ENCODE data around the gene SRRM1. TPM values are rescaled to one million over a fixed set of nuclear protein-coding genes. Genes with fewer than 3 reads are reported as not detected.

The SRRM1 gene
- total RNA-seq, 1 experiment from 2014 or later, result 228 TPM

GRCh38 chr1:24715658-24716057, 72.6 kb downstream of the SRRM1 start (continued):
- TF ChIP-seq TCF7 (CRISPR knock-in tag; IDR thresholded peaks at IDR 0.05; ENCODE audit: low read depth) (no peak), ZNF232 (CRISPR knock-in tag; IDR thresholded peaks at IDR 0.05) (no peak), MLX (CRISPR knock-in tag; IDR thresholded peaks at IDR 0.05) (no peak), FOXJ3 (CRISPR knock-in tag; IDR thresholded peaks at IDR 0.05; ENCODE audit: borderline replicate concordance) (no peak), ZNF425 (CRISPR knock-in tag; conservative IDR thresholded peaks at IDR 0.05) (no peak), PREB (CRISPR knock-in tag; IDR thresholded peaks at IDR 0.05; ENCODE audit: borderline replicate concordance) (no peak), ZNF532 (CRISPR knock-in tag; IDR thresholded peaks at IDR 0.05; ENCODE audit: borderline replicate concordance) (no peak), GRHL2 (CRISPR knock-in tag; IDR thresholded peaks at IDR 0.05; ENCODE audit: insufficient replicate concordance, severe bottlenecking) (no peak), CBFB (CRISPR knock-in tag; IDR thresholded peaks at IDR 0.05; ENCODE audit: low read depth) (no peak), ZNF317 (CRISPR knock-in tag; IDR thresholded peaks at IDR 0.05; ENCODE audit: borderline replicate concordance, low read depth) (no peak), NFYB (CRISPR knock-in tag; conservative IDR thresholded peaks at IDR 0.05; ENCODE audit: low read depth) (no peak)

DNA sequence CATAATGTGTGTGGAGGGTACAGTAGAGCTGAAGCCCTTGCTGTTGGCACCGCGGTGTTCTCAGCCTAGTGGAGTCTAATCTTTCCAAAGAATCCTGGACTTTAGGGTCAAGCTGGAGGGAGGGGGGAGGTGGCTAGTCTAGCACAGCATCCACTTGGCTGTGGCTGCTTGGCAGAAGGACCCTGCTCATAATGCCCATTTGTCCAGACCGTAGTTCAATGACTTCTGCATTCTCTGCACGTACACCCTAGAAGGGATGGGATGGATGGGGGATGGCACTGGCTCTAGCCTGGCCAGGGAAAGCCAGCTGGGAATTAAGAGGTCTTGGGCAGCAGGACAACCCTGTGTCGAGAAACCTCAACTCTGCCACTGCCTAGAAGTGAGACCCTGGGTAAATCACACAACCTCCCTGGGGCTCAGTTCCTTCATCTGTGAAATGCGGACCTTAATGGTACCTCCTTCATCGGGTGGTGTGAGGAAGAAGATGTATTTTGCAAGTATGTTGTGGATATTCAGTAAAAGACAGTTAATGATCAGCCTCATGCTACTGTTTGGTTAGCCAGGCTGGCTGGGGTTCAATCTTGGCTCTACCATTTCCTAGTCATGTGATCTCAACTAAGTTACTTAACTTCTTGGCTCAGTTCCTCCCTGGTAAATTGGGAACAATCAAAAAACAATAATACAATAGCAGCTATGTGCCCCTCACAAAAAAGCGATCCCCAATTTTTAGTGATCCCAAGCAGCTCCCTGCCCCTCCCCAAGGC, 75.0 kb downstream of the SRRM1 start:
- H3K27ac Mint-ChIP-seq, result no peak overlapping the region
- TF ChIP-seq TEAD1 (CRISPR knock-in tag; IDR thresholded peaks at IDR 0.05) (no peak), ZNF671 (CRISPR knock-in tag; IDR thresholded peaks at IDR 0.05) (no peak), ATF1 (CRISPR knock-in tag; IDR thresholded peaks at IDR 0.05) (no peak), ZNF416 (CRISPR knock-in tag; IDR thresholded peaks at IDR 0.05) (no peak), ZNF281 (CRISPR knock-in tag; IDR thresholded peaks at IDR 0.05) (no peak)
- TF ChIP-seq, protein P1, sequence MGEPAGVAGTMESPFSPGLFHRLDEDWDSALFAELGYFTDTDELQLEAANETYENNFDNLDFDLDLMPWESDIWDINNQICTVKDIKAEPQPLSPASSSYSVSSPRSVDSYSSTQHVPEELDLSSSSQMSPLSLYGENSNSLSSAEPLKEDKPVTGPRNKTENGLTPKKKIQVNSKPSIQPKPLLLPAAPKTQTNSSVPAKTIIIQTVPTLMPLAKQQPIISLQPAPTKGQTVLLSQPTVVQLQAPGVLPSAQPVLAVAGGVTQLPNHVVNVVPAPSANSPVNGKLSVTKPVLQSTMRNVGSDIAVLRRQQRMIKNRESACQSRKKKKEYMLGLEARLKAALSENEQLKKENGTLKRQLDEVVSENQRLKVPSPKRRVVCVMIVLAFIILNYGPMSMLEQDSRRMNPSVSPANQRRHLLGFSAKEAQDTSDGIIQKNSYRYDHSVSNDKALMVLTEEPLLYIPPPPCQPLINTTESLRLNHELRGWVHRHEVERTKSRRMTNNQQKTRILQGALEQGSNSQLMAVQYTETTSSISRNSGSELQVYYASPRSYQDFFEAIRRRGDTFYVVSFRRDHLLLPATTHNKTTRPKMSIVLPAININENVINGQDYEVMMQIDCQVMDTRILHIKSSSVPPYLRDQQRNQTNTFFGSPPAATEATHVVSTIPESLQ (CRISPR knock-in tag; IDR thresholded peaks at IDR 0.05), result no peak

More for the DNA sequence above, 75.0 kb downstream of the SRRM1 start:
- Mint-ChIP-seq H3K4me3 (no peak overlapping the region), H3K9me3 (peaks cover 10% of the 10 kb centered on the region), H3K4me1 (no peaks in the 10 kb centered on the region), H3K27me3 (ENCODE audit: low read depth) (no peaks in the 10 kb centered on the region), H3K36me3 (peaks cover 6% of the 10 kb centered on the region)
- POLR2A ChIA-PET, result no interaction called here
- CTCF ChIA-PET, result interaction anchor here (0.9 to 2.4 kb wide), 2 partner anchors 29 to 113 kb away, joined by 3 to 7 read pairs; no protein-coding TSS in a partner anchor
- DNase-seq (ENCODE audit: low spot score) (no peak), ATAC-seq (no peak)

All from WTC11 (cell line).